GM12864 (cell line): Measurements from ENCODE around the gene SRGAP3.

Experiments used
- DNase-seq: peaks from one replicate; pipeline ENCODE4 v3.0.0-alpha.2; 2011; ENCODE audit warnings: low read depth
- H3K4me3 ChIP-seq: 2 replicates; pipeline ENCODE4 v1.5.1; 2011; ENCODE audit warnings: mild to moderate bottlenecking, low read depth, low read length, control low read depth
- TF ChIP-seq, protein P1 (sequence below): IDR thresholded peaks from 2 replicates; pipeline ENCODE4 v1.5.1; 2011; ENCODE audit warnings: low read depth, mild to moderate bottlenecking, moderate library complexity, low read length, control low read depth, inconsistent platforms; ENCODE audit errors: missing control alignments

SRGAP3 gene

DNA sequence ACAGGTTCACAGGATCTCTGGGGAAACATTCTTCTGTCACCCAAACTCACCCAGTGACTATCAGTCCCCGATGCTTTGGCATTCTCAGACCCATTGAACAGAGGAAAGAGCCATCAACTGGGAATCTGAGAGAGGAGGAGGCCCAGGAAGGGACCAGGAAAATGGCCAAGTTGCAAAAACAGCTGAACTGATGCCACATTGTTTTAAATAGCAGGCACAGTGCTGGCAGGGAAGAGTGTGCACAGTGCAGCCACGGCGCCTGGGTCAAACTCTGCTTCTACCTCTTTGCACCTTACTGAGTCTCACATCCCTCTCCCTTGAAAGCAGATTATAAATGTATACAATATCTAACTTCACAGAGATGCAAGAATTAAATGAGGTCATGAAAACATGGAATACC lies 66.4 kb downstream of the SRGAP3 start:
- TF ChIP-seq, protein P1, sequence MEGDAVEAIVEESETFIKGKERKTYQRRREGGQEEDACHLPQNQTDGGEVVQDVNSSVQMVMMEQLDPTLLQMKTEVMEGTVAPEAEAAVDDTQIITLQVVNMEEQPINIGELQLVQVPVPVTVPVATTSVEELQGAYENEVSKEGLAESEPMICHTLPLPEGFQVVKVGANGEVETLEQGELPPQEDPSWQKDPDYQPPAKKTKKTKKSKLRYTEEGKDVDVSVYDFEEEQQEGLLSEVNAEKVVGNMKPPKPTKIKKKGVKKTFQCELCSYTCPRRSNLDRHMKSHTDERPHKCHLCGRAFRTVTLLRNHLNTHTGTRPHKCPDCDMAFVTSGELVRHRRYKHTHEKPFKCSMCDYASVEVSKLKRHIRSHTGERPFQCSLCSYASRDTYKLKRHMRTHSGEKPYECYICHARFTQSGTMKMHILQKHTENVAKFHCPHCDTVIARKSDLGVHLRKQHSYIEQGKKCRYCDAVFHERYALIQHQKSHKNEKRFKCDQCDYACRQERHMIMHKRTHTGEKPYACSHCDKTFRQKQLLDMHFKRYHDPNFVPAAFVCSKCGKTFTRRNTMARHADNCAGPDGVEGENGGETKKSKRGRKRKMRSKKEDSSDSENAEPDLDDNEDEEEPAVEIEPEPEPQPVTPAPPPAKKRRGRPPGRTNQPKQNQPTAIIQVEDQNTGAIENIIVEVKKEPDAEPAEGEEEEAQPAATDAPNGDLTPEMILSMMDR: no peak
- H3K4me3 ChIP-seq: no peak overlapping the region
- DNase-seq: no peak

DNA sequence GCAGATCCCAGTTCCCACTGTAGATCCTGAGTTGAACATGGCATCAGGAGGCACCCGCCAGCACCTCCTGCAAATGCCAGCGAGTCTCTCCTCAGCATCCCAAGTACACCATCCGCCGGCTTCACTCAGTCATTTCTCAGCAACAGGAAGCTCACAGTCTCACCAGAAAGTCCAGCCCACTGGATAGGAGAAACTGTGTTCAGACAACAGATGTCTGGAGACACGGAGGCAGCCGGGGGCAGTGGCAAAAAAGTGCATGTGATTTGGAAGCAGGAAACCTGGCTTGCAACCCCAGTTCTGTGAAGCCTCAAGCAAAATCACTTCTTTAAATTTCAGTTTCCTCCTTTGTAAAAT lies 68.7 kb downstream of the SRGAP3 start:
- H3K4me3 ChIP-seq: no peak overlapping the region
- DNase-seq: no peak
- TF ChIP-seq, protein P1: no peak

DNA sequence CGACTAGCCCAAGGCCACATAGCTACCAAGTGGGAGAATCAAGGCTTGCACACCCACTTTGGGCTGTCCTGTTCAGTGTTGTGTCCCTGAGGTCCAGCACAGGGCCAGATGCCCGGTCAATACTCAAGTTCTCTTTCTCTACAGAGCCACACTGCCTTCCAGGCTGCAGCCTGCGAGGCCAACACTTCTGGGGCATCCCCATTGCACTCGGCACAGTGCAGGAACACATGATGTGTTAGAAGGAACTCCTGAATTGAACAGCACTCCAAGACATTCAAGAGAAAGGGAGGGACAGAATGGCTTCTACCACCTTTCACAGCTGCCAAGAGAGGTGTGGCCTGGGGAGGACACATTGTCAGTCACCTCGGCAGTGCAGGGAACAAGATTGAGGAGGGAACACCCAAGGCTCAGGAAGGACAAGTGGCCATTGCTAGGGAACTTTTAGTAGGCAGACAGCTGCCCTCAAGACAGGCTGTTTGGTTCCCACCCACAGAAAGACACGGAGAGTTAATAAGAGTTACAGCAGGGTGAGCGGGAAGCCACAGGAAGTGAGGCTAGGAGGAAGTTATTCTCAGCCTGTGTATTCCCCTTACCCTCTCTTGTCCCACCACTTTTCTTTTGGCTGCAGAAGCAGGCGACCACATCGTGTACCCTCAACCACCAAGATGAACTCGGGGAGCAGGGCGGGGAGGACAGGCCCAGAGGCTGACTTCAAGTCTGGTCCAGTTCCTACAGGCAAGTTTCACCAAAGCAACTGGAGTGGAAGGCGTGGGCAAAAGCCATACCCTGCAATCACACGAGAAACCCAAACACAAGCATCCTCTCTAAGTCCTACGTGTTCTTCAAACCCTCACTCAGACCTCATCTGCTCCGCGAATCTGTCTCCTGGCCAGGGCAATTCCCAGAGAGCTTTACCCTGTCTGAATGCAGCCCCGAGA lies 69.4 kb downstream of the SRGAP3 start:
- TF ChIP-seq, protein P1: no peak
- DNase-seq: no peak
- H3K4me3 ChIP-seq: no peak overlapping the region

DNA sequence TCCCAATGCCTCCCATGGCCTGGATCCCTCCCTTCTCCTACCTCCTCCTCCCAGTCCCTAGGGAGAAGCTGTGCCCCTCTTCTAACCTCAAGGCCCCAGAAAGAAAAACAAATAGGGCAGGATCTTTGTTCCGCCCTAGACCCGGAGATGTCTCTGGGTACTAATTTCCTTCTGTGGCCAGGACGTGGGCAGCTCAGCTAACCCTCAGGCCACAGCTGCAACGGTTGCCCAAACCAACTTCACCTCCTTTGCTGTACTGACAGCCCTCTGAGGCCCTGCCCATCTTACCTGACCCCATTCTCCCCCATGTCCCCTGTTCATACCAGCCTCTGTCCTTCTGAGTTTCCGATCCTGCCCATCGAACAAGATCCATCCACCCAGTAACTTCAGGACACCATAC lies 70.7 kb downstream of the SRGAP3 start:
- TF ChIP-seq, protein P1: no peak
- DNase-seq: no peak

DNA sequence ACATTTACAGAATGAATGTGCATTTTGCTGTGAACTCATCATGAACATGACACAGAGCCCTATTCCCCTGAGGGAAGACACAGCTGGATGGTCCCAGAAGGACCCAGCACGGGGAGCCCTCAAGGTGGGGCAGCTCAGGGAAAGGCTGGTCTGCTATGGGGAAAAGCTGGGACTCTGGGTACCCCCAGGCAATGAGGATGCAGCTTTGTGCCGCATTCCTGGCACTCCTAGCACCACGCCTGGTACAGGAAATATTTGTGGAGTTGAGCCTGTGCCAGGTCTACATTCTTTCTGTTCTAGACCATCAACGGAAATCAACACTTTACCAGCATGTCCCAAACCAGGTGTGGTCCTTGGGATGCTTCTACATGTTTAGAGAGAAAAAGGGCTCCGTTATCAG lies 74.0 kb downstream of the SRGAP3 start:
- DNase-seq: no peak
- TF ChIP-seq, protein P1: no peak
- no peak overlapping the region for H3K4me3 ChIP-seq

More for the DNA sequence above, 70.7 kb downstream of the SRGAP3 start:
- H3K4me3 ChIP-seq: no peak overlapping the region

DNA sequence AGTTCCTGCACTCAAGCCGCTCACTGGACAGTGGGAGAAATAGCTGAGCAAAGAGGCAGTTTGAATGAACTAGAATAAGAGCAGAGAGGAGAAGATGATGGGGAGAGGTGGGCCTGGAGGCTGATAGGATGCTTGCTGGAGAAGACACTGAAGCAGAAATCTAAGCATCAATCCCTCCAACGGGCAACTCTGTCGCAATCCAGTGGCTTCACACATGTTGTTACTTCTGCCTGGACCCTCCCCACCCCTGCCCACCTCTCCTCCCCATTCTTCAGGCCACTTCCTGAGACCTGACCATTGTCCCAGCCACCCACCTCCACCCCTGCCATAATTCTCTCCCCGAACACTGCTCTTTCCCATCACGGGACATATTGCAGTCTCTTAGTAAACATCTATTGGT lies 76.0 kb downstream of the SRGAP3 start:
- TF ChIP-seq, protein P1: no peak
- no peak overlapping the region for H3K4me3 ChIP-seq
- DNase-seq: no peak
